HepG2 (cell line): ENCODE data around the gene COX6A2. TPM values are rescaled to one million over a fixed set of nuclear protein-coding genes. Genes with fewer than 3 reads are reported as not detected.

Experiments used
- CENPX ChIP-seq: sonication (generic); formaldehyde crosslinking; IDR thresholded peaks from 2 replicates; pipeline ENCODE4 v1.9.0; 2021; ENCODE audit warnings: mild to moderate bottlenecking, missing genetic modification reagents, moderate library complexity
- DDIT3 ChIP-seq: sonication (generic); formaldehyde crosslinking; IDR thresholded peaks from 2 replicates; pipeline ENCODE4 v1.4.0; 2020; ENCODE audit warnings: mild to moderate bottlenecking, missing genetic modification reagents
- GFI1 ChIP-seq: sonication (generic); formaldehyde crosslinking; IDR thresholded peaks from 2 replicates; pipeline ENCODE4 v1.5.0; 2020; ENCODE audit warnings: missing genetic modification reagents, mild to moderate bottlenecking, borderline replicate concordance
- TAF1 ChIP-seq: sonication (generic); formaldehyde crosslinking; IDR thresholded peaks from 2 replicates; pipeline ENCODE4 v1.4.0; 2020; ENCODE audit warnings: missing genetic modification reagents
- ZBTB10 ChIP-seq: sonication (generic); formaldehyde crosslinking; IDR thresholded peaks from 2 replicates; pipeline ENCODE4 v1.4.0; 2020; ENCODE audit warnings: missing genetic modification reagents, borderline replicate concordance
- ZBTB21 ChIP-seq: sonication (generic); formaldehyde crosslinking; IDR thresholded peaks from 2 replicates; pipeline ENCODE4 v1.4.0; 2020; ENCODE audit warnings: missing genetic modification reagents
- ZBTB40 ChIP-seq, 2 experiments: fragments of 450-650 bp in 1 of 2; sonication (generic) in 1 of 2; formaldehyde crosslinking in 1 of 2; IDR thresholded peaks; 2 replicates each; pipeline versions ENCODE4 v1.6.1 to v1.8.0; 2016 to 2022; ENCODE audit warnings: antibody characterized with exemption in 1 of 2, mild to moderate bottlenecking in 1 of 2, missing genetic modification reagents in 1 of 2
- ZFP90 ChIP-seq: sonication (generic); formaldehyde crosslinking; IDR thresholded peaks from 2 replicates; pipeline ENCODE4 v1.8.0; 2022; ENCODE audit warnings: missing genetic modification reagents, mild to moderate bottlenecking, inconsistent platforms, borderline replicate concordance
- ZNF138 ChIP-seq: sonication (generic); formaldehyde crosslinking; IDR thresholded peaks from 2 replicates; pipeline ENCODE4 v1.5.0; 2020; ENCODE audit warnings: mild to moderate bottlenecking, low read depth, missing genetic modification reagents
- ZNF264 ChIP-seq: sonication (generic); formaldehyde crosslinking; IDR thresholded peaks from 2 replicates; pipeline ENCODE4 v1.4.0; 2020; ENCODE audit warnings: missing genetic modification reagents
- ZNF431 ChIP-seq: sonication (generic); formaldehyde crosslinking; IDR thresholded peaks from 2 replicates; pipeline ENCODE4 v1.9.0; 2022; ENCODE audit warnings: missing genetic modification reagents, low read depth, mild to moderate bottlenecking, borderline replicate concordance
- ZSCAN30 ChIP-seq: sonication (generic); formaldehyde crosslinking; IDR thresholded peaks from 2 replicates; pipeline ENCODE4 v1.5.0; 2020; ENCODE audit warnings: mild to moderate bottlenecking, missing genetic modification reagents
- polyA plus RNA-seq, 8 experiments: library from polyadenylated mRNA; depleted of rRNA in 3 of 8; stranded (reverse) in 7 of 8; unstranded in 1 of 8; fragments of >200 nt; fragmentation: Illumina TruSeq in 4 of 8; extraction: Trizol in 4 of 8; gene quantifications; 2 replicates each; pipeline versions ENCODE4 v1.2.1 to v1.2.3, GENCODE V29; 2011 to 2016; ENCODE audit warnings: low read depth in 4 of 8, missing spikeins in 1 of 8, mixed read lengths in 1 of 8; ENCODE audit not compliant: insufficient read depth in 1 of 8
- total RNA-seq, 5 experiments: library from RNA; depleted of rRNA; stranded (reverse); fragments of >200 nt; fragmentation: Illumina TruSeq; extraction: Trizol; gene quantifications; 2 replicates each; pipeline ENCODE4 v1.2.3, GENCODE V29; 2016; ENCODE audit warnings: low read depth in 1 of 5
- TF ChIP-seq, protein P1 (sequence below): sonication (generic); formaldehyde crosslinking; IDR thresholded peaks from 2 replicates; pipeline ENCODE4 v1.8.1; 2023; ENCODE audit warnings: missing genetic modification reagents, mild to moderate bottlenecking, borderline replicate concordance

Gene COX6A2
- total and polyA plus RNA-seq, 2 of the 13 experiments (the other 11 are each of a cell fraction or from before 2014, with no cell fraction given), result not detected

DNA sequence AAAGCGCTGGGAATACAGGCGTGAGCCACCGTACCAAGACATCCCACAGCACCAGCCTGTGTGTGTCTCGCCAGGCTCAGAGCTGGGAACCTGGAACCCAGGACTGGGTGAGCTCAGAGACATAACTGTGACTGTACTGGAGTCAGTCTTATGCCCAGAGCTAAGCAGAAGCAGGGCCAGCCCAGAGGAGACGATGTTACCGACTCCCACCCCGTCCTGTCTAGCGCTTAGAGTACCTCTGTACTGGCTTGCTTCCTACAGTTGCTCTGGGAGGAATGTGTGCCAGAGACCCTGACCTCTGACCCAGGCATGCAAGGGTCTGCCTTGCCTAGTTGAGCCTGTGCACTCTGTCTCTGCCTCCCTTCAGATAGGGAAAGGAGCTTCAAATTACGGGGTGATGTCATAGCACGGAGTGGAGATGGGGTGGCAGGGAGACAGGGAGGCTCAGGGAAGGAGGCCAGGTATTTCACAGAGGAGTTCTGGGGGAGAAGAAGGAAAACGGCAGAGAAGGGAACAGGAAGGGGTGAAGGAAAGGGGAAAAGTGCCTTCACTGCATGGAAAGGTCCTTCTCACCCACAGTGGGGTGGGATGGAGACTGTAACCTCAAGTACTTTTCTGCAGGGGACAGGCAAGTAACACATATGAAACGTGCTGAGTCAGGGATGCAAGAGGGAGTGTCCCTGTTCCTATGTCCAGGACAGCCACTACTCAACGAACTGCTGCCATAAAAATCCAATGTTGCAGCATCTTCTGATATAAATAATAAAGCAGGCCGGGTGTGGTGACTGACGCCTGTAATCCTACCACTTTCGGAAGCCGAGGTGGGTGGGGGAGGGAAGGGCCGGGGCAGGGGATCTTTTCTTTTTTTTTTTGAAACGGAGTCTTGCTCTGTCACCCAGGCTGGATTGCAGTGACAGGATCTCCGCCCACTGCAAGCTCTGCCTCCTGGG is 25.4 kb upstream of the COX6A2 start (continued):
- TF ChIP-seq ZBTB40 (IDR thresholded peaks at IDR 0.05), result no peak
- 0 out of 2 replicates have a peak, but pooled peaks have one; percentile 36 for TF ChIP-seq ZBTB40 (CRISPR knock-in tag; IDR thresholded peaks at IDR 0.05)
- no peak for TF ChIP-seq ZNF431 (CRISPR knock-in tag)
- TF ChIP-seq ZFP90 (CRISPR knock-in tag), result peak; percentile 56; the same call in 1 of the 2 replicates
- no peak for TF ChIP-seq ZNF264 (CRISPR knock-in tag)
- TF ChIP-seq, protein P1, sequence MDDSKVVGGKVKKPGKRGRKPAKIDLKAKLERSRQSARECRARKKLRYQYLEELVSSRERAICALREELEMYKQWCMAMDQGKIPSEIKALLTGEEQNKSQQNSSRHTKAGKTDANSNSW, result no peak; the same call in 1 of the 2 replicates
- TF ChIP-seq CENPX, result no peak
- TF ChIP-seq DDIT3 (CRISPR knock-in tag), result no peak
- no peak for TF ChIP-seq GFI1 (CRISPR knock-in tag)
- TF ChIP-seq ZSCAN30 (CRISPR knock-in tag), result no peak
- 0 out of 2 replicates have a peak, but pooled peaks have one; percentile 47 for TF ChIP-seq ZBTB21
- TF ChIP-seq TAF1, result no peak; the same call in 1 of the 2 replicates
- TF ChIP-seq ZNF138 (CRISPR knock-in tag), result no peak; the same call in 1 of the 2 replicates
- TF ChIP-seq ZBTB10 (CRISPR knock-in tag), result 0 out of 2 replicates have a peak, but pooled peaks have one; percentile 65
